AG04450 (cell line): Measurements from ENCODE around the gene NET1. TPM values are rescaled to one million over a fixed set of nuclear protein-coding genes. Genes with fewer than 3 reads are reported as not detected.

Experiments used
- CTCF ChIA-PET: fragments of 300-600, 350-600 bp; formaldehyde crosslinking; extraction: SDS; loops from one replicate; lab custom pipeline; 2022; ENCODE audit warnings: antibody characterized with exemption, inconsistent platforms; lab: Charles Lee
- POLR2A ChIA-PET: fragments of 350-600 bp; formaldehyde crosslinking; extraction: SDS; loops from one replicate; lab custom pipeline; 2021; ENCODE audit warnings: antibody characterized with exemption, inconsistent platforms; lab: Yijun Ruan, JAX
- DNase-seq: peaks from one replicate; pipeline ENCODE4 v3.0.0-alpha.2; 2011; ENCODE audit warnings: low read depth, low spot score
- H3K27ac ChIP-seq: one replicate; pipeline ENCODE4 v1.5.1; 2012; ENCODE audit warnings: low read depth, low read length, control low read depth
- H3K27me3 ChIP-seq: one replicate; pipeline ENCODE4 v1.6.0; 2012; ENCODE audit warnings: low read length; ENCODE audit not compliant: control insufficient read depth, insufficient read depth
- H3K4me3 ChIP-seq: 2 replicates; pipeline ENCODE4 v1.5.1; 2011; ENCODE audit warnings: mild to moderate bottlenecking, low read depth, low read length, control low read depth
- H3K9me3 ChIP-seq: 2 replicates; pipeline ENCODE4 v1.5.1; 2012; ENCODE audit warnings: low read length; ENCODE audit not compliant: control insufficient read depth, insufficient read depth
- polyA plus RNA-seq: library from polyadenylated mRNA; depleted of rRNA; stranded (reverse); fragments of >200 nt; gene quantifications from 2 replicates; pipeline ENCODE4 v1.2.3, GENCODE V29; 2011
- TF ChIP-seq, protein P1 (sequence below): IDR thresholded peaks from 2 replicates; pipeline ENCODE4 v1.5.1; 2011; ENCODE audit warnings: low read depth, low read length, control low read depth, inconsistent platforms

NET1 gene
- polyA plus RNA-seq, 1 experiment: 46.8 TPM

DNA sequence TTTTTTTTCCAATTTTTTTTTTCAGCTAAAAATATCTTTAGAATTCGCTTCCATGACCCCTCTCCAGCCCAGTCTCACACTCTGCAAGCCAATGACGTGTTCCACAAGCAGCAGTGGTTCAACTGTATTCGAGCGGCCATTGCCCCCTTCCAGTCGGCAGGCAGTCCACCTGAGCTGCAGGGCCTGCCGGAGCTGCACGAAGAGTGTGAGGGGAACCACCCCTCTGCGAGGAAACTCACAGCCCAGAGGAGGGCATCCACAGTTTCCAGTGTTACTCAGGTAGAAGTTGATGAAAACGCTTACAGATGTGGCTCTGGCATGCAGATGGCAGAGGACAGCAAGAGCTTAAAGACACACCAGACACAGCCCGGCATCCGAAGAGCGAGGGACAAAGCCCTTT lies 44.2 kb downstream of the NET1 start:
- no peak overlapping the region for H3K27ac ChIP-seq
- ChIA-PET POLR2A (no interaction called here), CTCF (interaction anchor here (3.6 kb wide), 1 partner anchor 166 kb away, joined by 12 read pairs; no protein-coding TSS in a partner anchor)
- H3K27me3 ChIP-seq: no peaks in the 10 kb centered on the region
- TF ChIP-seq, protein P1, sequence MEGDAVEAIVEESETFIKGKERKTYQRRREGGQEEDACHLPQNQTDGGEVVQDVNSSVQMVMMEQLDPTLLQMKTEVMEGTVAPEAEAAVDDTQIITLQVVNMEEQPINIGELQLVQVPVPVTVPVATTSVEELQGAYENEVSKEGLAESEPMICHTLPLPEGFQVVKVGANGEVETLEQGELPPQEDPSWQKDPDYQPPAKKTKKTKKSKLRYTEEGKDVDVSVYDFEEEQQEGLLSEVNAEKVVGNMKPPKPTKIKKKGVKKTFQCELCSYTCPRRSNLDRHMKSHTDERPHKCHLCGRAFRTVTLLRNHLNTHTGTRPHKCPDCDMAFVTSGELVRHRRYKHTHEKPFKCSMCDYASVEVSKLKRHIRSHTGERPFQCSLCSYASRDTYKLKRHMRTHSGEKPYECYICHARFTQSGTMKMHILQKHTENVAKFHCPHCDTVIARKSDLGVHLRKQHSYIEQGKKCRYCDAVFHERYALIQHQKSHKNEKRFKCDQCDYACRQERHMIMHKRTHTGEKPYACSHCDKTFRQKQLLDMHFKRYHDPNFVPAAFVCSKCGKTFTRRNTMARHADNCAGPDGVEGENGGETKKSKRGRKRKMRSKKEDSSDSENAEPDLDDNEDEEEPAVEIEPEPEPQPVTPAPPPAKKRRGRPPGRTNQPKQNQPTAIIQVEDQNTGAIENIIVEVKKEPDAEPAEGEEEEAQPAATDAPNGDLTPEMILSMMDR: no peak
- no peak overlapping the region for H3K4me3 ChIP-seq
- DNase-seq: no peak
- no peaks in the 10 kb centered on the region for H3K9me3 ChIP-seq

DNA sequence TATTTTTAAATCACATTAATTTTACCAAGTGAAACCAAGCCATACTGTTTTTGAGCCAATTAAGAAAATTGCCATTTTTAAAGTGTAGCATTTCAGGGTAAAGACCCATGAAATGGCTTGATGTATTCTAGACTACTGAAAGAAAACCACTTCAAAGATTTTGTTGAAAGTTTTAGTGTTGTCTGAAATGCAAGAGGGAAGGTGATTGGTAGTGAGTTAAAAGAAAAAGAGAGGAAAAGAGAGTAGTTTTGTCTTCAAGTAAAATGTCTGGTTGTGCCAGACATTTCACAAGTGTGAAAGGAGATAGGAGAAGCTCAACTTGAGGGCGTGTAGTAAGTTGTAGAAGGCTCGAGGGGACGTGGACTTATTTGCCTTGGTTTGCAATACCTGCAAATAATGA lies 45.4 kb downstream of the NET1 start:
- no peaks in the 10 kb centered on the region for H3K9me3 ChIP-seq
- H3K27me3 ChIP-seq: no peaks in the 10 kb centered on the region
- ChIA-PET CTCF (no interaction called here), POLR2A (no interaction called here)
- H3K27ac ChIP-seq: no peak overlapping the region
- H3K4me3 ChIP-seq: no peak overlapping the region
- TF ChIP-seq, protein P1: no peak
- DNase-seq: no peak

GRCh38 chr10:5458425-5458824 lies 46.1 kb downstream of the NET1 start:
- TF ChIP-seq, protein P1: no peak
- H3K27ac ChIP-seq: no peak overlapping the region
- H3K27me3 ChIP-seq: no peaks in the 10 kb centered on the region
- POLR2A ChIA-PET: no interaction called here
- H3K9me3 ChIP-seq: no peaks in the 10 kb centered on the region
- CTCF ChIA-PET: no interaction called here
- H3K4me3 ChIP-seq: no peak overlapping the region
- DNase-seq: no peak

DNA sequence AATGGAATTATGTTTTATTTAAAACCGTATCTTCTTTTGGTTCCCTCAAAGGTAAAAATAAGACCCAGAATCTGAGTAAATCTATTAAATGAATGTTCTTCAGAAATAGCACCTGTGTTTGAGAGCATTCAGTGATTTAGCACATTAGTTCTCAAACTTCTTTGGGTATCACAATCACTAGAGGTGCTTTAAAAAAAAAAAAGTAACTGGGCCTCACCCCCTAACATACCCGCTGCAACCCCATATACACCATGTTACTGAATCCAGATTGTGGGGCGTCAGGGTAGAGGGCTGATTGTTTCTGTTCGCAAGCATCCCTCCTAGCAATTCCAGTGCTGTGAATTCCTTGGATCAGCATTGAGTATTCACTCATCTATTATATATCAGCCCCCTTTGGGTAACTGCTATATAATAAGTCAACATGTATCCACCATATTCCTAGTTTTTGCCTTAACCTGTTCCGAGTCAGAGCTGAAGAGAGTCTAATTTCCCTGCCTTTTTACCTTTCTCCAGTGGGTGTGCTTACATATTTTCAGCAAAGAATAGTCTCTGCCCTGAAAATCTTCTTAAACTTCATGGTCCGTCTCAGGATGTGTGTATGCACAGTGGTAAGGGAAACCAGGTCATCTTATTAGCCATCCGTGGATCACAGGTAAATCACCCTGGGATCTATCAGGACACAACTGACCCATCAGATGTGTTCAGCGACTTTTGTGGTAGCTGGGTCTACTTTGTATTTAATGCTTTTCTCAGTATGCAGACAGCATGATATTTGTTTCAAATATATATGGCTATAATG lies 46.8 kb downstream of the NET1 start:
- ChIA-PET CTCF (no interaction called here), POLR2A (no interaction called here)
- Histone ChIP-seq H3K9me3 (no peaks in the 10 kb centered on the region), H3K27ac (no peak overlapping the region), H3K27me3 (no peaks in the 10 kb centered on the region), H3K4me3 (no peak overlapping the region)
- TF ChIP-seq, protein P1: no peak
- no peak for DNase-seq

GRCh38 chr10:5460468-5461202 lies 48.3 kb downstream of the NET1 start:
- Histone ChIP-seq H3K4me3 (no peak overlapping the region), H3K27me3 (no peaks in the 10 kb centered on the region), H3K9me3 (no peaks in the 10 kb centered on the region), H3K27ac (no peak overlapping the region)
- no peak for DNase-seq
- POLR2A ChIA-PET: no interaction called here
- TF ChIP-seq, protein P1: no peak
- CTCF ChIA-PET: interaction anchor here (0.9 to 1.4 kb wide), 4 partner anchors 9 to 169 kb away, joined by 3 to 9 read pairs (median 5); no protein-coding TSS in a partner anchor
